Activated T-cell treated with anti-CD3 and anti-CD28 coated beads for 24 hours (primary cell): ENCODE measurements around the gene TXNDC17.
"Not testable (repeated sequence)": the region's sequence is repeated elsewhere in the genome, so short reads cannot be mapped to it uniquely, and the experiment has no call there.

Experiments
- DNase-seq: peaks from one replicate; pipeline ENCODE4 v3.0.0-alpha.2; 2020; ENCODE audit warnings: low read depth

The TXNDC17 gene

DNA sequence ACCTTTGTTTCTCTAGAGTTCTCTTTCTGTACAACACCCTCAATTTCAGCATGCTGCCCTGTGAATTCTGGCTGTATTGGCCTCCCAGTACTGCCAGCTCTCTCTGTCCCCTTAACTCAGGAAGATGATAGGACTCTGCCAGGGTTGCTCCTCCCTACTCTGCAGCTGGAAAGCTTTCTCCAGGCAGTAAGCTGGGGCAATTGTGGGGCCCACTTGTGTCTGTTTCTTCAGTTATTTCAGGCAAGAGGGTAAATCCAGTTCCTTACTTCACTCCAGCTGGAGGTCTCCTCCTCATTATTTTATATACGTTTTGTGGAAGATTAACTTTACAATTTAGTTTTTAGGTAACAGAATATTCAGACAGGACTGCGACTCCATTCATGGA is 20.6 kb downstream of the TXNDC17 start:
- DNase-seq = no peak

DNA sequence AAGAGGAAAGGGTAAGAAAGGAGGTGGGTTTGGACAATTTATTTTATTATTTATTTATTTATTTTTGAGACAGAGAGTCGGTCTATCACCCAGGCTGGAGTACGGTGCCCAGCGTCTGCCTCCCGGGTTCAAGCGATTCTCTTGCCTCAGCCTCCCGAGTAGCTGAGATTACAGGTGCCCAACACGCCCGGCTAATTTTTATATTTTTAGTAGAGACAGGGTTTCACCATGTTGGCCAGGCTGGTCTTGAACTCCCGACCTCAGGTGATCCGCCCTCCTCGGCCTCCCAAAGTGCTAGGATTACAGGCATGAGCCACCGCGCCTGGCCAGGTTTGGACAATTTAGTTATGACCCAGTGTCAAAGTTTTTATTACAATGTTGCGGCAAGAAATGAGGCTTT is 22.3 kb downstream of the TXNDC17 start:
- DNase-seq = not testable (repeated sequence)

DNA sequence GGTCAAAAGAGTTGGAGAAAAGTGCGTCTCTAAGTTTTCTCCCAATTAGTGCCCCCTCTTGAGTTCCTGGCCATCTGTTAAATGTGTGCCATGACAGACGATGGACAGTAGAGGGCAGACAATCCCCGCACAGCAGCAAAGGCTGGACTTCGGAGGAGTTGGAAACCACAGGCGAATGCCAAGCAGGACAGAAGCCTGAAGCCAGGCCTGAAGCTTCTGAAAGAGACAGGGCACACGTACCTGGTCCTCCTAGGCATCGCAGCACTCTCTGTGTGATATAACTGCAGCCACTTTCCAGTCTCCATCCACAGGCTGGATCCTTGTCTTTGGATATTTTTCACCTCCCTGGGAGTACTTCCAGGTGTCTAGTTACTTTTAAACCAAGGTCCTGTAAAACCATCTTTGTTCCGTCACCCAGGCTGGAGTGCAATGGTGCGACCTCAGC is 25.2 kb downstream of the TXNDC17 start:
- no peak for DNase-seq

DNA sequence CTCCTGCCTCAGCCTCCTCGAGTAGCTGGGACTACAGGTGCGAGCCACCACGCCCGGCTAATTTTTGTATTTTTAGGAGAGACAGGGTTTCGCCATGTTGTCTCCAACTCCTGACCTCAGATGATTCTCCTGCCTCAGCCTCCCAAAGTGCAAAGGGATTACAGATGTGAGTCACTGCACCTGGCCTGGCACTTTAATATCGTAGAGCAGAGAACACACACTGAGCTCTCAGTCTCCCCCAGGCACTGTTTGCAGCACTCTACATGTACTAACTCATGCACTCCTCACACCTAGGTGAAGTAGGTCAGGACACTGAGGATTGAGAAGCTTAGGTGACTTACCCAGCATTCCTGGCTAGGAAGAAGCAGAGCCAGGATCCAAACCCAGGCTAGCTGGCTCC is 25.7 kb downstream of the TXNDC17 start:
- DNase-seq = no peak

DNA sequence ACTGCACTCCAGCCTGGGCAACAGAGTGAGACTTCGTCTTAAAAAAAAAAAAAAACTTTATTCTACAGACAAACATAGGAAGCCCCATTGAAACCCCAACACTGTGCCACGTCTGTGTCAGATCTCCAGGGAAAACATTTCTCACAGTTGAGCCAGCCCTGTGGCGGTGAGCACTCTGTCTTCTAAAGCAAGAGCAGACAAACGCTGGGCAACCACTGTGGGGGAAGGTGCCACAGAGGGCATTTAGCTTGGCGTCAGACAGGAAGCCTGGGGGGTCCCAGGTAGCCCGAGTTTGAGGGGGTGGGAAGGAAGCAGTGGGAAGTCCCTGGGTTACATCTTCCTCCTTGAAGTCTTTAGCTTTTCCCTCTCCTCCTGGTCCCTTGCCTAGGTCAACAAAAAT is 26.7 kb downstream of the TXNDC17 start:
- no peak for DNase-seq

DNA sequence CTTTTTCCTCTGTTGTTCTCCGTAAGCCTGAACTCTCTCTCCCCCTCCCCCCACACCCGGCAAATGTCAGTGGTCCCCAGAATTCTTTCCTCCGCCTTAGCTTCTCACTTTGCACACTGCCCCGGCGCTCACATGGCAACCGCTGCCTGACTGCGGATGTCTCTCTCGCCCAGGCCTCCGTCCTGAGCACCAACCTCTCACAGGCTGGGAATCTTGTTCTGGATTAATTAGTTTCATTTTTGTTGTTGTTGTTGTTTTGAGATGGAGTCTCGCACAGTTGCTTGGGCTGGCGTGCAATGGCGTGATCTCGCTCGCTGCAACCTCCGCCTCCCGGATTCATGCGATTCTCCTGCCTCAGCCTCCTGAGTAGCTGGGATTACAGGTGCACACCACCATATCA is 27.4 kb downstream of the TXNDC17 start:
- DNase-seq = no peak

DNA sequence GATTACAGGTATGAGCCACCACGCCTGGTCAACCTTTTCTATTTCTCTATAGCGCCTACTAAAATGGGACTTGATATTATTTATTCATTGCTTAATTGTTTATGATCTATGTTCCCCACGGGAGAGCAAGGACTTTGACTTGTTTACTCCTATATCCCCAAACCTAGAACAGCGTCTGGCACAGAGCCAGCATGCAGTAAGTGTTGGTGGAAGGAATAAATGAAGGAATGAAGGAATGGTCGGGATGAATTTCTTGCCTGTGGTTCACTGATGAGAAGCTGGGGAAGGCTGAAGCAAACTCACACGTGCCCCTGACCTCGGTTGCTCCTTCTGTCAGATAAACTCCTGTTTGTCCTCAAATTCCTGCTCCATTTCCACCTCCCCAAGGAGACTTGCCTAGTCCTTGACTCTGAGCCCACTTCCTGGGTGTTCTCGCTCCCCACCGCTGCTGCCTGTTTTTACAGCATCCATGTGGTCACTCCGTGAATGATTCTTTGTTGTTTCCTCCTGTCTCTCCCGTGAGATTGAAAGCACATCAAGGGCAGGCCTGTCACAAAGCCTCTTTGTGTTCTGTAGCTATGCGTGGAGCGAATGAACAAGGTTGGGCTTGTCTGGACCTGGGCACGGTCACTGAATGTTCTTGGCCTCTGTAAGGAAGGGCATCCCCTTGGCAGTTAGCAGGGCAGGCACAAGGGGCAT is 28.0 kb downstream of the TXNDC17 start:
- DNase-seq = no peak

DNA sequence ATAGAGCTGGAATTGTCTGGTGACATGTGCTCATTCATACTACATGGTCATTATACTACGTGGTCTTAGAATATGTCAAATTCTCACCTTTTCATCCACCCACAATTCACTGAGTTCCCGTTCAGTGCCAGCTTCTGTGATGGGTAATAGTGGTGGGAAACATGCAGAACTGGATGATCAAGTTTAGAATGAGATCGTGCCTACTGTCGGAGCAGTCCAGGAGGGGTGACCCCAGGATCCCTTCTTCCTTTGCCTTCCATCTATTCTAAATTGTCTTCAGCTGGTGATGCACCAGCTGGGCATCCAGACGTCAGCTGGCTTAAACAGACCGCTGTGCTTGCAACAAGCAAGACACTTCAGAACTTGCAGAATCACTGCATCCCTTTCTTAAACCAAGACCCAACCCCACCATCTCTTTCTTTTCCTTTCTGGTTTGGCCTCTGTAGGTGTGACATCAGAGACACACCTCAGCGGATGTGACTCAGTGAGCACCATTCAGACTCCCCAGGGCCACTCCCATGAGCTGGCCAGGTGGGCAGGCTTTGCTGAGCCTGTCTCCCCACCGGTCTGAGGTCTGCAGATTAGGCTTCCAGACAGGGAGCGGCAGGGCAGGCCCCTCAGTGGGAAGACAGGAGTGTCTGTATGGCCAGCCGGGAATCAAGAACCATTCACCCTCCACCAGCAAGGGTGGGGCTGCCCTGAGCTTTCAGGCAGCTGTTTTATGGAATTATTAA is 28.8 kb downstream of the TXNDC17 start:
- no peak for DNase-seq

DNA sequence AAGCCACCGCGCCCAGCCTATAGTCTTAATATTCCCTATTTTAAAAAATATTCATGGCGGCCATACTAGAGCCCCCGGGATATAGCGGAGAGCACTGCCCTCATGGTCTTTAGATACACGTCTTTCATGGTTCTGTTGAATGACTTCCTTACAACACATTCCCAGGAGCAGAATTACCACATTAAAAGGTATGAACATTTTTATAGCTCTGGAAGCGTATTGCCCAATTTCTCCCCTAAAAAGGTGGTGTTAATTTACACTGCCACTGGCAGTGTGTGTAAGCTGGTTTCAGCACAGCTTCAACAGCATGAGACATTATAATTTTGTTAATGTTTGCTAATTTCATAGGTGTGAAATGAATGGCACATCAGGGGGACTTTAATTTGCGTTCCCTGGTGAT is 29.7 kb downstream of the TXNDC17 start:
- no peak for DNase-seq

DNA sequence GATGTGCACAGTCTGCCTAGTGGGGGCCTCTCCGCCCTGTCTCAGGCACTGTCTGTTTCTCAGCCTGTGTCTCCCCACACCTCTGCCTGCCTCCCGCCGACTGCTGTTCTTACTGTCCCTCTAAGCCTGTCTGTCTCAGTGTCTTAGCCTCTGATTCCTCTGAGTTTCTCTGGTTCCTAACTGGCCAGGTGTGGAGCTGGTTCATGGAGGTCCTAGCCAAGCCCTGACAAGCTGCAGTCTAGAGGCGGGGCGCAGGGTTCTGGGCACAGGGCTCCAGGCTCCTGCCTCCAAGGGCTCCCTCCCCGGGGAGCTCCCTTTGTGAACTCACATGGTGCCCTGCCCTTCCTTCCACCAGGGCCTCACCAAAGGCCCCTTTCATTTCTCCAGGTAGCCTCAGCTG is 30.1 kb downstream of the TXNDC17 start:
- no peak for DNase-seq

DNA sequence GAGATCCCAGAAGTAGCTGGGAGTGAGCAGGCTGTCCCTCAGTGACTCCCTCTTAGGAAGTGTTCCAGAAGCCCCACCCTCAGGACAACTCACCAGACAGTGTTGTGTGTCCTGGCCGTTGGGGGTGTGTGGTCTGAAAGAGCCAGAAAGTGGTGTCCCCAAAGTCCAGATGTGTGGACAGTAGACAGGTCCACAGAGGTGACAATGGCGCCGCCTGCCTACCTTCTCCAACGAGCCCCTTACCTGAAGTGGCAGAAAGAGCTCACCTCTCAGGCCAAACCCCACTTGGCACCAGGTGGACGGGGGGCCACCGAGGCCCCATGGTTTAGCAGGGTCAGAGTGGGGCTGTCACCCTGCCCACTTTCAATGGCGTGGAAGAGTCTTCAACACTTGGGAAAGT is 30.6 kb downstream of the TXNDC17 start:
- DNase-seq = no peak

DNA sequence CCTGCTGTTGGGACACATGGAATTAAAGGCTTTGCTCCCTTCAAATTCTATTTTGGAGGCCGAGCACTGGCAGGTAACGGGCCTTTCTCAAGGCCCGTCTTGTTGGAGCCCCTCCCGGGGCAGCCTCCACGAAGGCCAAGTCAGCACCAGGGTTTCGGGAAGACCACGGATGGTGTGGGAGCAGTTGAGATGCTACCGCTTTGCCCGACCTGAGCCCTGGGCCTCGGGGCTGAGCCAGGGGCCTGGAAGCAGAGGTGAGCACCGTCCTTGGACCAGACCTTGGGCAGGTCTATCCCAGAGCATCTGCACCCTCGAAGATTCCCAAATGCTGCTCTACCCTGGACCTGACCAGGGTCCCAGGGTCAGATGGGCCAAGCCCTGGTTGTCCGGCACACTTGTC is 33.7 kb downstream of the TXNDC17 start:
- no peak for DNase-seq

DNA sequence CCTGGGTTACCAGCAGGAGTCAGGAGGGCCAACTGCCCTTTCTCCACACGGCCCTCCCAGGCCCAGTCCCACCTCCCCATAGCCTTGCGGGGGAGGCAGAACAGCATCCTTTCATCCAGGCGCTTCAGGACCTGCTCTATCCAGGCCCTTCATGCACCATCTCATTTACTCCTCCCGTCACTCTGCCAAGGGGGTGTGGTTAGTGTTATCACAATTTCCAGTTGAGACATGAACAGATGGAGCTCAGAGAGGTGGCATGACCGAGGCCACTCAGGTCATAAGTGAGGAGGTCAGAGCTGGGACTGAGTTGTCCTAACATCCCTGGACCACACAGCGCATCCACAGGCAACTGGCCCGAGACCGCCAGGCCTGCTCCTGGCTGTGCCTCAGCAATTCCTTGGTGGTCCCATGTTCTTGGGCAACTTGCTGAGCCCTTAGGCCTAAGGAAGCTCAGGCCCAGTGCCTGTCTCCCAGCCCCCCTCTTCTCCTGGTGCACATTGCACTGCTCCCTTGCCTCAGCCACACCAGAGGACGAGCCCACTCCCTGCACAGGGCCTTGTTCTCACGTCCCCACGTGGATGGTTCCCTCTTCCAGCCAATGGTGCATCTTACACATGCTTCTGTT is 34.5 kb downstream of the TXNDC17 start:
- no peak for DNase-seq

DNA sequence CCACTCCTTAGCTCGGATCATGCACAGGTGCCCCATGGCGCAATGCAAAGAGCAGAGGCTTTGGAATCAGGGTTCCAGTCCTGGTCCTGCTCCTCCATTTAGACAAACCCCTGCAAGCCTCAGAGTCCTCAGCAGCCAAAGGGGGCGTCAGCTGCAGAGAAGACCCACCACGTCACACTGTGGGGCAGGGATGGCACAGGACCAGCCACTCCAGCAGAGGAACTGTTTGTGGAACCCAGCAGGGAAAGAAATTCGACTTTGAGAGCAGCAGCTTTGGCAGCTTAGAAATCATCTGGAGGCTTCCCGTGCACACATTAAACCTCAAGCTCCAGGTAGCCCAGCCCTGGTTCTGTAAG is 35.9 kb downstream of the TXNDC17 start:
- DNase-seq = no peak

DNA sequence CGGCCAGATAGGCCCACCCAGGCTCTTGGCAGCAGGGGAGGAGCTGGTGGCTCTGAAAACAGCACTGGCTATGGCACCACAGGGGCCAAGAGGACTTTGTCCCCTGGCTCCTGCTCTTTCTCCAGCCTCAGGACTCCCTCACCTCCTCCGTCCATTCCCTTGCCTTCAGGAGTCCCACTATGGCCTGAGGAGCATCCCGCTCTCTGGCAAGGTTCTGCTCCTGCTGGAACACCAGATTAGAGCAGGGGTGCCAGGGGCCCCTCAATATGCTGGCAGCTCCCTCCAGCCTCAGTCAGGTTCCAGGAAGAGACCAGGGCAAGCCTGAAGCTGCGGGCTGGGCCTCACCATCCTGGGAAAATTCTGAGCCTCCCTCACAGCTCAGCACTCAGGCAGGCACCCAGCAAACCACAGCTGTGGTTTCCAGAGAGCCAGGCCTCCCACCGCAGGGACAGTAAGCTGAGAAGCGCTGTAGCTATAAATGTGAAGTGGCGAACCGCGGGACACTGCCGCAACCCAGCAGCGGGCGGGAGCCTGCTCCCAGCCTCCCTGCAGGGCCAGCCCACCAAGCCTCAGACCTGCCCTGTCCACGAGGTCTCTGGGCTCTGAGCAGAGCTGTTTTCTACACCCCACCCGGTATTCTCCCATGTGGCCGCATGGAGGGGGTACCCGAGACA is 36.4 kb downstream of the TXNDC17 start:
- DNase-seq = no peak

DNA sequence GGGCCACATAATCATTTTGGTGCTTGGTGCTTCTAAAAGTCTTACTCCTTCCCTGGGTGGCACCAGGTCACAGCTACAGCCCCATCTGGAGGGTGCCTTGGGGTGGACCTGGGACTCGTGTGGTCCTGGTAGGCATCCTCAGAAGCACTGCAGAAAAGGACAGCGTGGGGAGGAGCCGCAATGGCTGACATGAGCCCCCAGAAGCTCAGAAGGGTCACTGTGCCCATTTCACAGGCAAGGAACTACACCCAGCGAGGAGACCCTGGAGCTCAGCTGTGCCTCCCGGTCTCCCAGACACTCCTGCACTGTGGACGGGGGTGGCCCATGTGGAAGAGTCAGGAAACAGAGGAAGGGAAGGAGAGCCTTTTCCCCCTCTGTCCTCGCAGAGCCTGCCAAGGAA is 37.1 kb downstream of the TXNDC17 start:
- no peak for DNase-seq

DNA sequence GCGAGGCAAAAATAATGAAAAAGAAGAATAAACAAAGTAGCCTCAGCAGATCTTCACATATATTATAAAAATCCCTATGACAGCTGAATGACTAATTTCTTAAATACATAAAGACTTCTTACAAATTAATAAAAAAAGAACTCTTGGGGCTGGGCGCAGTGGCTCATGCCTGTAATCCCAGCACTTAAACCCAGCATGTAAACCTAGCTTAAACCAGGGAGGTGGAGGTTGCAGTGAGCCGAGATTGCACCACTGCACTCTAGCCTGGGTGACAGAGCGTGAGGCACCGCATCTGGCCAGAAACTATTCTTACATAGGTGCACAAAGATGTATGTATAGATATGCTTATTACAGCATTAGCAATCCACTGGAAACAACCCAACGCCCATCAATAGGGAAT is 38.4 kb downstream of the TXNDC17 start:
- DNase-seq = no peak

DNA sequence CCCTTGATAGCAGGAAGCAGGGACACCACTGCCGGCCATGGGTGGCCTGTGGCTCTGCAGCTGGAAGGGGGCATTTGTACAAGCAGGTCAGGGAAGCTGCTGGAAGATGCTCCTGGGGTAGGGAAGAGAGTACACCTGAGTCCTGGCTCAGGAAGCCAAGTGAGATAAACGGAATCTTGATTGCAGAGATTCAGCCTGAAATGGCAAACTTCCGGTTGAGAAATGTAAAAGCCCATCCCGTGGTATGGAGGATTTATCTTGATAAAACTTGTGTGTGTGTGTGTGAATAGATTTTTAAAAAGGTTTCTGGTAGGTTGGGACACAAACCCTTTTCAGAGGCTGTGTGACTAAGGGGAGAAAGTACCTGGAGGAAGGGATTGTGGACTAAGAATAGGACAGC is 40.3 kb downstream of the TXNDC17 start:
- DNase-seq = no peak

DNA sequence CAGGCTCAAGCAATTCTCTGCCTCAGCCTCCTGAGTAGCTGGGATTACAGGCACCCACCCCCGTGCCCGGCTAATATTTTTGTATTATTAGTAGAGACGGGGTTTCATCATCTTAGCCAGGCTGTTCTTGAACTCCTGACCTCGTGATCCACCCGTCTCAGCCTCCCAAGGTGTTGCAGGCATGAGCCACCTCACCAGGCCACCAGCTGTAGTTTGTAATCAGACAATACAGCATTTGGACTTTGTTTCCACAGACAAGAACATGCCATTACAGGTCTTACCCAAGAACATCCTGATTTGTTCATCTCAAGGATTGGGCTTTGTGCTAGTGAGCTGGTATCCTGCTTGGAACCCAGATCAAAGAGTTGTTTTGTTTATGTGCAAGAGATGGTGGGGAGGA is 40.8 kb downstream of the TXNDC17 start:
- no peak for DNase-seq

DNA sequence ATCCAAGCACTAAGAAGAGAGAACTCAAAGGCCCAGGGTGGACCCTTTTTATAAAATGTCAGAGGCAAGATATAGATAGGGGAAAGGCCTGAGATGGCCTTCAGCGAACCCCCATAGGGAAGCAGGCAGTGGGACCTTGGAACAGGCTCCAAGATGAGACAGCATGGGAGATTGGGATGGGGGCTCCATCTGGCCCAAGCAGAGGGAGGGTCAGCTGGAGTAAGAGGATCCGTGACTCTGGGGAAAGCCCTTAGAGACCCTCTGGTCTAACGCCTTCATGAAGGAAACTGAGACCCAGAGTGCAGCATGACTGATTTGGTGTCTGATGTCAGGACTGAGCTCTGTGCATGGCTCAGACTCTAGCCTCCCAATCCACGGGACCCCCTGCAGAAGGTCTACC is 41.5 kb downstream of the TXNDC17 start:
- no peak for DNase-seq

DNA sequence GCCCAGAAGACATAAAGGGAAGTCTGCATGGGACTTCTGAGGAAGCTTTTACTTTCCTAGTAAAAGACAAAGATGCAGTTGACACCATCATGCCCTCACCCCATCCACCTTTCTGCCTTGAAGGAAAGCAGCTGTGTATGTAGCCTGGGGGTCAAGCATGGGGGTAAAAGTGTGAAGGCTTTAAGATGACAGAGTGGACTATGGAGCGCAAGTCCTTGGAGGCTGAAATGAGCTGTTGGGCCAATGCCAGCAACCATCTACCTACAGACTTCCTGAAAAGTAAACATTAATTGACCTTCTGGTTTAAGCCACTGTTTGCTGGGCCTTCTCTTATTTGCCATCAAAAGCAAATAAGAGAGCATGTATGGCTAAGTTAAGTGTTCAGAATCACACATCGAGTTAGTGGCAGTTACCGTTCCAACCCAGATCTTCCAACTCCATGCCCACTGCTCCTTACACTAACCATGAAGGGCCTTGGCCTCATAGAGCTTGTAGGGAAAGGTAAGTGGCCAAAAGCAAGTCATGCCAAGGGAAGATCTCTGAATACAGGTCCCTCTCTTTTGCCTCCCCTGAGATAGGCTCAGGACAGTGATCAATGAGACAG is 42.3 kb downstream of the TXNDC17 start:
- no peak for DNase-seq

DNA sequence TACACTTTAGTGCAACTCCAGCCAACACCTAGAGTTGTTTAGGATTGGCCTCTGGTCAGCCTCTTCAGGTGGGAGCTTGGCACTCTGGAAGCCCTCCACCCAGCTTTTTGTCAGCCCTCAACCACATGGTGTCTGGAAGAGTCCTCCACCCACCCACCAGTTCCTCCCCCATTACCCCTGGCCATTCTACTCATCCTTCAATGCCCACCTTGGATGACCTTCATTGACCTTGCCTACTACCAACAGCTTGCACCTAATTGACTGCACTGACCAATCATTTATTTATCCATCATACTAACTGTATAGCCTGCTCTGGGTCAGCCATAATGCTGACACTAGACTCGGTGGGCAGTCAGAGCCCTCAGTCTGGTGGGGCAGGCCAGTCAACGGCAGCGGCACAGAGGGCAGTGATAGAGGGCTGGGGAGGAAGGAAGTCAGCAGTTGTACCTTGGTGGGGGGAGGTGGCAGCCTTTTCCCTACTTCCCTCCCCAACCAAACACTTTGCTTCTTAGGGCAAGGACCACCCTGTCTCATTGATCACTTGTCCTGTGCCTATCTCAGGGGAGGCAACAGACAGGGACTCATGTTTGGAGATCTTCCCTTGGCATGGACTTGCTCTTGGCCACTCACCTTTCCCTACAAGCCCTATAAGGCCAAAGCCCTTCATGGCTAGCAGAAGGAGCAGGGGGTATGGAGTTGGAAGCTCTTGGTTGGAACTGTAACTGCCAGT is 43.0 kb downstream of the TXNDC17 start:
- no peak for DNase-seq
